C4-2B (cell line): ENCODE data around the gene ZFP3.

ENCODE experiments used
- CTCF ChIP-seq: fragments of 450-650 bp; conservative IDR thresholded peaks from 2 replicates; pipeline ENCODE4 v1.5.1; 2017; ENCODE audit warnings: mild to moderate bottlenecking
- ZFX ChIP-seq: fragments of 450-650 bp; IDR thresholded peaks from 2 replicates; pipeline ENCODE4 v1.6.1; 2017

- TF ChIP-seq CTCF, result no peak
- no peak for TF ChIP-seq ZFX
Measured at GRCh38 chr17:5078106-5079028, at the start of gene ZFP3.
